ENCODE measurements around the gene ARMC9. TPM values are rescaled to one million over a fixed set of nuclear protein-coding genes. Genes with fewer than 3 reads are reported as not detected.

Gene ARMC9
- total RNA-seq, 1 donor from 2014 or later = 178 TPM

- no peak for TF ChIP-seq CTCF (IDR thresholded peaks at IDR 0.05)
- no peaks in the 10 kb centered on the region for H3K9me3 Mint-ChIP-seq (ENCODE audit: unreplicated experiment)
- H3K27me3 Mint-ChIP-seq (ENCODE audit: unreplicated experiment) = no peaks in the 10 kb centered on the region
- peaks cover 30% of the 10 kb centered on the region for H3K4me1 Mint-ChIP-seq (ENCODE audit: unreplicated experiment)
- no peak for DNase-seq (ENCODE audit: extremely low spot score, unreplicated experiment)
- H3K27ac Mint-ChIP-seq (ENCODE audit: unreplicated experiment) = peak overlapping the region; percentile 82
- no peak overlapping the region for H3K4me3 Mint-ChIP-seq (ENCODE audit: unreplicated experiment)
- peaks cover 70% of the 10 kb centered on the region for H3K36me3 Mint-ChIP-seq (ENCODE audit: unreplicated experiment)
Observed at GRCh38 chr2:231212329-231212845, 14.0 kb downstream of the ARMC9 start.

GRCh38 chr2:231213931-231214642, 15.7 kb downstream of the ARMC9 start:
- no peaks in the 10 kb centered on the region for H3K27me3 Mint-ChIP-seq (ENCODE audit: unreplicated experiment)
- H3K9me3 Mint-ChIP-seq (ENCODE audit: unreplicated experiment) = peaks cover under 1% of the 10 kb centered on the region

GRCh38 chr2:231218366-231218765, 19.9 kb downstream of the ARMC9 start:
- H3K4me3 Mint-ChIP-seq (ENCODE audit: unreplicated experiment) = no peak overlapping the region
- no peak for TF ChIP-seq CTCF (IDR thresholded peaks at IDR 0.05)
- H3K4me1 Mint-ChIP-seq (ENCODE audit: unreplicated experiment) = peaks cover 41% of the 10 kb centered on the region
- H3K27me3 Mint-ChIP-seq (ENCODE audit: unreplicated experiment) = no peaks in the 10 kb centered on the region
- H3K9me3 Mint-ChIP-seq (ENCODE audit: unreplicated experiment) = peaks cover 7% of the 10 kb centered on the region
- H3K27ac Mint-ChIP-seq (ENCODE audit: unreplicated experiment) = peak overlapping the region; percentile 48
- peaks cover 68% of the 10 kb centered on the region for H3K36me3 Mint-ChIP-seq (ENCODE audit: unreplicated experiment)
- DNase-seq (ENCODE audit: extremely low spot score, unreplicated experiment) = no peak

More at GRCh38 chr2:231213931-231214642, 15.7 kb downstream of the ARMC9 start:
- H3K4me3 Mint-ChIP-seq (ENCODE audit: unreplicated experiment) = no peak overlapping the region
- DNase-seq (ENCODE audit: extremely low spot score, unreplicated experiment) = no peak
- peaks cover 68% of the 10 kb centered on the region for H3K36me3 Mint-ChIP-seq (ENCODE audit: unreplicated experiment)
- peaks cover 26% of the 10 kb centered on the region for H3K4me1 Mint-ChIP-seq (ENCODE audit: unreplicated experiment)
- peak overlapping the region; percentile 38 for H3K27ac Mint-ChIP-seq (ENCODE audit: unreplicated experiment)
- TF ChIP-seq CTCF (IDR thresholded peaks at IDR 0.05) = no peak

- no peak for TF ChIP-seq CTCF (IDR thresholded peaks at IDR 0.05)
- H3K36me3 Mint-ChIP-seq (ENCODE audit: unreplicated experiment) = peaks cover 64% of the 10 kb centered on the region
- no peak overlapping the region for H3K4me3 Mint-ChIP-seq (ENCODE audit: unreplicated experiment)
- peak overlapping the region; percentile 98 for H3K27ac Mint-ChIP-seq (ENCODE audit: unreplicated experiment)
- H3K4me1 Mint-ChIP-seq (ENCODE audit: unreplicated experiment) = peaks cover 49% of the 10 kb centered on the region
- peaks cover 7% of the 10 kb centered on the region for H3K9me3 Mint-ChIP-seq (ENCODE audit: unreplicated experiment)
- no peak for DNase-seq (ENCODE audit: extremely low spot score, unreplicated experiment)
- no peaks in the 10 kb centered on the region for H3K27me3 Mint-ChIP-seq (ENCODE audit: unreplicated experiment)
Observed at GRCh38 chr2:231219289-231219688, 20.9 kb downstream of the ARMC9 start.

- H3K36me3 Mint-ChIP-seq (ENCODE audit: unreplicated experiment) = peaks cover 58% of the 10 kb centered on the region
- no peak for TF ChIP-seq CTCF (IDR thresholded peaks at IDR 0.05)
- H3K27me3 Mint-ChIP-seq (ENCODE audit: unreplicated experiment) = no peaks in the 10 kb centered on the region
- H3K4me1 Mint-ChIP-seq (ENCODE audit: unreplicated experiment) = peaks cover 52% of the 10 kb centered on the region
- no peak for DNase-seq (ENCODE audit: extremely low spot score, unreplicated experiment)
- H3K9me3 Mint-ChIP-seq (ENCODE audit: unreplicated experiment) = peaks cover 7% of the 10 kb centered on the region
- peak overlapping the region; percentile 34 for H3K4me3 Mint-ChIP-seq (ENCODE audit: unreplicated experiment)
- peak overlapping the region; percentile 98 for H3K27ac Mint-ChIP-seq (ENCODE audit: unreplicated experiment)
Observed at GRCh38 chr2:231221761-231222160, 23.3 kb downstream of the ARMC9 start.

Measured in osteocyte (in vitro differentiated cells).